Kidney (tissue), 14 donors: ENCODE data around the gene MLLT3. TPM values are rescaled to one million over a fixed set of nuclear protein-coding genes. Genes with fewer than 3 reads are reported as not detected.

Experiments
- DNase-seq, 5 donors: peaks; one replicate each; pipeline ENCODE4 v3.0.0-alpha.2; 2013 to 2020
- FAIRE-seq: peaks from 2 replicates; lab custom pipeline; 2012; peaks lifted over from hg19 to GRCh38; lab: Jason Lieb, UNC
- H3K27ac ChIP-seq, 2 donors: one replicate each; pipeline ENCODE4 v1.7.0; 2013; ENCODE audit warnings: low read depth in 2 of 2, low read length in 2 of 2, inconsistent platforms in 1 of 2
- H3K27me3 ChIP-seq: one replicate; pipeline ENCODE4 v1.7.1; 2013; ENCODE audit warnings: low read length, inconsistent platforms; ENCODE audit not compliant: control insufficient read depth, insufficient read depth
- H3K36me3 ChIP-seq, 3 donors: one replicate each; pipeline versions ENCODE4 v1.7.0 to v1.7.1; 2013; ENCODE audit warnings: low read length in 3 of 3, control low read depth in 1 of 3, inconsistent platforms in 1 of 3; ENCODE audit not compliant: insufficient read depth in 3 of 3, control insufficient read depth in 2 of 3
- H3K4me1 ChIP-seq, 3 donors: one replicate each; pipeline versions ENCODE4 v1.7.0 to v1.7.1; 2013; ENCODE audit warnings: low read length in 3 of 3, inconsistent platforms in 1 of 3, low read depth in 1 of 3; ENCODE audit not compliant: control insufficient read depth in 2 of 3, insufficient read depth in 2 of 3
- H3K4me3 ChIP-seq, 3 donors: one replicate each; pipeline versions ENCODE4 v1.7.0 to v1.8.1; 2013; ENCODE audit warnings: low read length in 3 of 3, control low read depth in 1 of 3, inconsistent platforms in 1 of 3
- H3K9ac ChIP-seq, 3 donors: one replicate each; pipeline versions ENCODE4 v1.7.0 to v1.7.1; 2013; ENCODE audit warnings: low read length in 3 of 3, control low read depth in 1 of 3, inconsistent platforms in 1 of 3
- H3K9me3 ChIP-seq, 3 donors: one replicate each; pipeline versions ENCODE4 v1.7.0 to v1.7.1; 2013; ENCODE audit warnings: low read length in 3 of 3, control low read depth in 1 of 3, inconsistent platforms in 1 of 3; ENCODE audit not compliant: control insufficient read depth in 2 of 3, insufficient read depth in 1 of 3
- intact Hi-C: fragments of 100-400 bp; cut with DNase I; formaldehyde crosslinking; loops from one replicate; pipeline ENCODE4 v1.11.1; 2022
- polyA plus RNA-seq: library from polyadenylated mRNA; stranded (reverse); fragments of 350-450 nt; fragmentation: Illumina TruSeq; extraction: RNeasy Lipid Tissue Mini Kit (QIAGEN cat#74804); gene quantifications from one replicate; pipeline ENCODE4 v1.2.3, GENCODE V29; 2014; ENCODE audit warnings: low read depth, low replicate concordance; ENCODE audit not compliant: insufficient read depth
- total RNA-seq: library from RNA; stranded (reverse); fragmentation: NEBNext Ultra II Directional; extraction: Animal tissue kit (Norgen Biotek cat#: 25700); gene quantifications from one replicate; pipeline ENCODE4 v1.2.1, GENCODE V29; 2021
- TF ChIP-seq, protein P1 (sequence below): IDR thresholded peaks from 3 replicates; pipeline ENCODE4 v1.5.1; 2012; ENCODE audit warnings: mild to moderate bottlenecking, moderate library complexity, borderline replicate concordance; ENCODE audit not compliant: insufficient read depth; ENCODE audit errors: extremely low read depth
- donor health status: control.
- donor health status: control.
- donor health status: control.
- donor health status: control.
- donor health status: control.
- donor health status: DM: yes; HTN: yes; CAD: no.
- donor health status: Normal renal cell carcinoma (clear cell type).

The MLLT3 gene
- total and polyA plus RNA-seq, 2 donors from 2014 or later, result 15.8 to 19.7 TPM

DNA sequence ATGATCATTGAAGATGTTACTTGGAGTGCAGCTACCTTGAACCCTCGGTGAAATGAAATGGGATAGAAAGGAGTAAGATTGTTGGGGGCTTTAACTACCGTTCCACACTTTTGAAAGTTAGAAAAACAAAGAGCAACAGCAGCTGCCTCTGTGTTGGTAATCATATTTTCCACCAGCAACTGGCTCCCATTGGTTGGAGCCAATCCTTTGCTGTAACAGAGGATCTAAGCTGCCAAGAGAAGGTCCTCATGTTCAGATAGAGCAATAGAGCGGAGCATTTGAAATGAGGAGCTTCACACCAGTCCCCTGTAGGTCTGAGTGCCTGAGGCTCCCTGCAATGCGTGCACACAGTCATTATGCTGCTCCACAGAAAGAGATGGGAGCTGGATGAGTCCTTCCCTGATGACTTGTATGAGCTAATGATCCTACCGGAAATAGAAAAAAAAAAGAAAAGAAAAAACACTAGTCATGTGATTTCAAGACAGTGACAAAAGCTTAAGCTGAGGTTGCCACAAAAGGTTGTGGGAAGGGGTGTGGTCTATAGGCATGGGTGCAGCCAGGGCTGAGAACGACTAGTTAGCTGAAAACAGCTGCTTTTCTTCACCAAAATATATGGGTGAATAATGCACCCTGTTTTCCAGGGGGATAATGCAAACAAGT lies 300.7 kb downstream of the MLLT3 start:
- H3K4me1 ChIP-seq, result no peaks in the 10 kb centered on the region
- intact Hi-C loops, result no loop called here
- no peak overlapping the region for H3K27ac ChIP-seq
- no peaks in the 10 kb centered on the region for H3K36me3 ChIP-seq
- DNase-seq (no peak), FAIRE-seq (no peak)
- no peak overlapping the region for H3K9ac ChIP-seq
- H3K4me3 ChIP-seq, result no peak overlapping the region
- H3K27me3 ChIP-seq, result no peaks in the 10 kb centered on the region
- H3K9me3 ChIP-seq, result no peaks in the 10 kb centered on the region
- TF ChIP-seq, protein P1, sequence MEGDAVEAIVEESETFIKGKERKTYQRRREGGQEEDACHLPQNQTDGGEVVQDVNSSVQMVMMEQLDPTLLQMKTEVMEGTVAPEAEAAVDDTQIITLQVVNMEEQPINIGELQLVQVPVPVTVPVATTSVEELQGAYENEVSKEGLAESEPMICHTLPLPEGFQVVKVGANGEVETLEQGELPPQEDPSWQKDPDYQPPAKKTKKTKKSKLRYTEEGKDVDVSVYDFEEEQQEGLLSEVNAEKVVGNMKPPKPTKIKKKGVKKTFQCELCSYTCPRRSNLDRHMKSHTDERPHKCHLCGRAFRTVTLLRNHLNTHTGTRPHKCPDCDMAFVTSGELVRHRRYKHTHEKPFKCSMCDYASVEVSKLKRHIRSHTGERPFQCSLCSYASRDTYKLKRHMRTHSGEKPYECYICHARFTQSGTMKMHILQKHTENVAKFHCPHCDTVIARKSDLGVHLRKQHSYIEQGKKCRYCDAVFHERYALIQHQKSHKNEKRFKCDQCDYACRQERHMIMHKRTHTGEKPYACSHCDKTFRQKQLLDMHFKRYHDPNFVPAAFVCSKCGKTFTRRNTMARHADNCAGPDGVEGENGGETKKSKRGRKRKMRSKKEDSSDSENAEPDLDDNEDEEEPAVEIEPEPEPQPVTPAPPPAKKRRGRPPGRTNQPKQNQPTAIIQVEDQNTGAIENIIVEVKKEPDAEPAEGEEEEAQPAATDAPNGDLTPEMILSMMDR, result no peak

DNA sequence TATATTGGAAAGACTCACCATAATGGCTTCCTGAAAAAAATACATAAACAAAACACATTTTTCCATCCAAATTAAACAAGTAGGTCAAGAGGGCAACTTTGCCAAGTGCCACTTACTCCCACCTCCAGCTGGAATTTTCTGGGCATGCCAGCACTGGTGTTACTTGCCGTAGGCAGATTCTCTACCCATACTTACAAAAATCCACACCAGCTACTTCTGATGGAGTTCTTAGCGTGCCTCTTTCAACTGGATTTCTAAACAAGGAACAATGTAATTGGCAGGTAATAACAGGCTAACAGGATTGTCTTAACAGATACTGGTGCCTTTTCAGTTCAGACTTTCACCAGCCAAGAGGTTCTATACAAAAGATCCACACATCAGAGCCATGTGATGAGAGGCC lies 301.4 kb downstream of the MLLT3 start:
- Histone ChIP-seq H3K36me3 (no peaks in the 10 kb centered on the region), H3K4me1 (no peaks in the 10 kb centered on the region), H3K9me3 (no peaks in the 10 kb centered on the region), H3K27me3 (no peaks in the 10 kb centered on the region), H3K27ac (no peak overlapping the region), H3K4me3 (no peak overlapping the region), H3K9ac (no peak overlapping the region)
- DNase-seq (no peak), FAIRE-seq (no peak)
- TF ChIP-seq, protein P1, result no peak
- intact Hi-C loops, result no loop called here

DNA sequence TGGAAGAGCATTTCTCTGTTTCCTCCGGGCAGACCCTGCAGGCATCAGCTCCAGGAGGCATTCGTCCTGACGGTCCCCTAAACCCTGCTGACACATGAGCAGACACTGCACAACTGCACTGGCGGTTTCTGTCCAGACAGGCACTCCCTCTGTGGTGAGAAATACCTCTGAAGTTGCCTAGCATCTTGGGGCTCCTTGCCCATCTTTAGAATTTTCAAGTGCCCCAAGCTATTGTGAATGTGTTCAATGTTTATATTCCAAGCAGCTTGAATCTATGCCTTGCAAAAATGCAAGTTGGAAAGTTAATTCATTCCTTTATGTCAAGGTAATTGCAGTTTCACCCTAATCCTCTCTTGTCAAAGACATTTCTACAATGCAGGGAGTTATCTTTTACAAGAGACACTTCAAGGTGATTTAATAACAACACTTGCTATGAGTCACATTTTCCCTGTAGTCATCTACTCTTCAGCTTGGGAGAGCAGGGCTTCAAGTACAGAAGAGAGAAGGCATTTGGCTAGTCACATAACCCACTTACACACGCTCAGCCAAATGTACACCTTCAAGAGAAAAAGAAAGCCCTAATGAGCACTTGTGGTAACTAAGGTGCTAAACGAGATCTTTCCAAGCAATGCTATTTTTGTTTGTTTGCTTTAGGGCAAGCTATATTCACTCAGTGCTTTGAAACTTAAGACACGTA lies 302.5 kb downstream of the MLLT3 start:
- no peaks in the 10 kb centered on the region for H3K4me1 ChIP-seq
- no peaks in the 10 kb centered on the region for H3K36me3 ChIP-seq
- H3K9ac ChIP-seq, result no peak overlapping the region
- no peak overlapping the region for H3K27ac ChIP-seq
- no peak for DNase-seq
- H3K4me3 ChIP-seq, result no peak overlapping the region
- no peak for FAIRE-seq
- TF ChIP-seq, protein P1, result no peak
- no peaks in the 10 kb centered on the region for H3K9me3 ChIP-seq
- intact Hi-C loops, result no loop called here
- no peaks in the 10 kb centered on the region for H3K27me3 ChIP-seq
